Lower leg skin (tissue), 3 donors: ENCODE data around the gene RASD2.

Source experiments
- CTCF ChIP-seq, 3 donors: fragments of 450-650 bp; IDR thresholded peaks; one replicate each; pipeline ENCODE4 v1.5.1; 2016; ENCODE audit warnings: antibody characterized with exemption in 3 of 3, mild to moderate bottlenecking in 3 of 3, moderate library complexity in 2 of 3
- POLR2A ChIP-seq, 2 donors: fragments of 450-650 bp; IDR thresholded peaks; one replicate each; pipeline ENCODE4 v1.6.1; 2016 to 2017; ENCODE audit warnings: antibody characterized with exemption in 2 of 2, mild to moderate bottlenecking in 1 of 2, moderate library complexity in 1 of 2

GRCh38 chr22:35496768-35497312 is 43.8 kb upstream of the RASD2 start:
- no peak for TF ChIP-seq POLR2A (IDR thresholded peaks at IDR 0.05)
- no peak for TF ChIP-seq CTCF (IDR thresholded peaks at IDR 0.05)
